ENCODE results near the gene AFF3.
"Not testable (repeated sequence)": the region's sequence is repeated elsewhere in the genome, so short reads cannot be mapped to it uniquely, and the experiment has no call there.

Gene AFF3

DNA sequence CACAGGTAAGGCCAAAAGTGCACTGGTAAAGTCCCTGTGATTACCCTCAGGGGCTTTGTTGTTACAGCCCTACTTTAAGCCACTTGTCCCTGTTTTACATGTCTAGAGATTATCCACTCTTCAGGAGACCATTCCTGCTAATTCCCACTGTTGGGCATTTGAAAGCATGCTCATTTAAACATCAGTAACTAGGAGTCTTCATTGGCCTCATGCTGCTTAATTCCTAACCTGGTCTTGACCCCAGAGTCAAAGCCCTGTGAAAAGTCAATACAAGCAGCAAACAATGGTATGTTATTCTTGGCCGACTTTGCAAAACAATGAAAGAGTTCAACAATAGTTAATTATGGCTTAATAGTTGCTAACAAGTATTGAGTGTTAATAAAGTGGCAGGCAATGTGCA is 23.2 kb downstream of the AFF3 start:
- Histone ChIP-seq H3K9me3 (no peaks in the 10 kb centered on the region), H3K27me3 (no peaks in the 10 kb centered on the region), H3K4me1 (no peaks in the 10 kb centered on the region), H3K4me3 (ENCODE audit: low read depth, low read length) (no peak overlapping the region), H3K36me3 (no peaks in the 10 kb centered on the region)
- TF ChIP-seq, protein P1, sequence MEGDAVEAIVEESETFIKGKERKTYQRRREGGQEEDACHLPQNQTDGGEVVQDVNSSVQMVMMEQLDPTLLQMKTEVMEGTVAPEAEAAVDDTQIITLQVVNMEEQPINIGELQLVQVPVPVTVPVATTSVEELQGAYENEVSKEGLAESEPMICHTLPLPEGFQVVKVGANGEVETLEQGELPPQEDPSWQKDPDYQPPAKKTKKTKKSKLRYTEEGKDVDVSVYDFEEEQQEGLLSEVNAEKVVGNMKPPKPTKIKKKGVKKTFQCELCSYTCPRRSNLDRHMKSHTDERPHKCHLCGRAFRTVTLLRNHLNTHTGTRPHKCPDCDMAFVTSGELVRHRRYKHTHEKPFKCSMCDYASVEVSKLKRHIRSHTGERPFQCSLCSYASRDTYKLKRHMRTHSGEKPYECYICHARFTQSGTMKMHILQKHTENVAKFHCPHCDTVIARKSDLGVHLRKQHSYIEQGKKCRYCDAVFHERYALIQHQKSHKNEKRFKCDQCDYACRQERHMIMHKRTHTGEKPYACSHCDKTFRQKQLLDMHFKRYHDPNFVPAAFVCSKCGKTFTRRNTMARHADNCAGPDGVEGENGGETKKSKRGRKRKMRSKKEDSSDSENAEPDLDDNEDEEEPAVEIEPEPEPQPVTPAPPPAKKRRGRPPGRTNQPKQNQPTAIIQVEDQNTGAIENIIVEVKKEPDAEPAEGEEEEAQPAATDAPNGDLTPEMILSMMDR (IDR thresholded peaks at IDR 0.05; ENCODE audit: low read depth, low read length): no peak
- no peak for DNase-seq

DNA sequence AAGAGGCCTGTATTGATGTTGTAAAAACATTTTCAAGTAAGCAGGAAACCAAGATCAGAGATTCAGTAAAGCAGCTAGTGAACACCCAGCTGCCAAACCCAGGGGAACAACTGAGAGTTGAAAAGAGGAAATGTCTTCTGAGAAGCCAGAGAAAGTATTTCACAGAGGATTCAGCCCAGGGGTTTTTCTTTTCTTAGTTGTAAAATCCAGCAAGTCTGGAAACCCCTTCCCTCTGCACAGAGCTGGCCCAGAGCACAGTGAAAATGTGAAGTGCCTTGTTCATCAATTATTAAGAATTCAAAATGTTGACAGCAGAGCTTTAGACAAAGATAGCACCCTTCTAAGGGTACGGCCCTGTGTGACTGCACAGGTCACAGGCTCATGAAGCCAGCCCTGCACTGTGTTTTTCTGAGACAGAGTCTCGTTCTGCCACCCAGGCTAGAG is 28.4 kb downstream of the AFF3 start:
- Histone ChIP-seq H3K4me3 (ENCODE audit: low read depth, low read length) (no peak overlapping the region), H3K27me3 (no peaks in the 10 kb centered on the region), H3K36me3 (no peaks in the 10 kb centered on the region), H3K9me3 (no peaks in the 10 kb centered on the region), H3K4me1 (no peaks in the 10 kb centered on the region)
- TF ChIP-seq, protein P1 (IDR thresholded peaks at IDR 0.05; ENCODE audit: low read depth, low read length): no peak
- DNase-seq: no peak

DNA sequence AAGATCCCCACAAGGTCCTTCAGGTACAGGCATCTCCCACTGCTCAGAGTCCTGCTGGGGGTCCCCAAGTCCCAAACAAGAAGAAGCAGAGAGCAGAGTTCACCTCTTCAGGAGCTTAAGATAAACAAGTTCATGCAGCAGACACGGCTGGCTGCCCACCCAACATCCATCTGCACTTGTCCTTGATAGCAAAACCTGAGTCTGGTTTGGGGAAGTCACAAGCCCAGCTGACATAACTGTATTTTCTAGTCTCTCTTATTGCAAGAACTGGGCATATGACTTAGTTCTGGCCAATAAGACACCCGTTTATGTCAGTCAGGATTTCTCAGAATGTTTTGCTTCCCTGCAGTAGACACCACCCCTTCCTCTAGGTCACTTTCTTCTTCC is 31.8 kb downstream of the AFF3 start:
- TF ChIP-seq, protein P1 (IDR thresholded peaks at IDR 0.05; ENCODE audit: low read depth, low read length): no peak
- Histone ChIP-seq H3K9me3 (no peaks in the 10 kb centered on the region), H3K4me3 (ENCODE audit: low read depth, low read length) (no peak overlapping the region), H3K36me3 (no peaks in the 10 kb centered on the region), H3K4me1 (no peaks in the 10 kb centered on the region; the same call in 1 of the 2 replicates), H3K27me3 (no peaks in the 10 kb centered on the region)
- no peak for DNase-seq

DNA sequence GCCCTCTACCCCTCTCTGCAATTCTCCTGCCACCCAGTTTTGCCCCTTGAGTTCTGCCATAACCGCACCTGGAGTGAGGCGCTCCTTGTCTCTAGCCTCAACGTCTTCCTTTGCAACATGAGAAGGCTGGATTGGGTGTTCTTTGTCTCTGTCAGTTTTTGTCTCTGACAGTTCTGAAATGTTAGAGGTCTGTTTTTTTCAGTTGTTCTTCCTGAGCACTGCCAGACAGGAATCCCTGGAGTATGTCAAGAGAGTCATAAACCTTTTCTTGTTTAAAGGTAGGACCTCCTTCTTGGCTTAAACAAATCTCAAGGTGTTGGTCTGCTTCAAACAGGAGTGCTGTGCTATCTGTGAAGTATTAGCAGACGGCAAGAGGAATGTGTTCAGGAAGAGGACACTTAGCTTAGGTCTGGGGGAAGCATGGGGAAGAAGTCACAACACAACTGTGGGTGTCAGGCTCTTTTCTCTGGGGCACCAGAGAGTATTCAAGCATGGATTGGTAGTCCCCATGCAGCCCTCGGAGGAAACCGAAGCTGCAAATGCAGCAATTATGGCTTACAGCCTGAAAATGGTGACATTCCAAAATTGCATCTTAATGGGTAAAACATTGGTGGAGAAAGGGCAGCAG is 32.3 kb downstream of the AFF3 start:
- H3K4me3 ChIP-seq (ENCODE audit: low read depth, low read length): no peak overlapping the region
- no peaks in the 10 kb centered on the region for H3K36me3 ChIP-seq
- no peaks in the 10 kb centered on the region; the same call in 1 of the 2 replicates for H3K4me1 ChIP-seq
- no peaks in the 10 kb centered on the region for H3K9me3 ChIP-seq
- H3K27me3 ChIP-seq: no peaks in the 10 kb centered on the region
- no peak for DNase-seq
- TF ChIP-seq, protein P1 (IDR thresholded peaks at IDR 0.05; ENCODE audit: low read depth, low read length): no peak

DNA sequence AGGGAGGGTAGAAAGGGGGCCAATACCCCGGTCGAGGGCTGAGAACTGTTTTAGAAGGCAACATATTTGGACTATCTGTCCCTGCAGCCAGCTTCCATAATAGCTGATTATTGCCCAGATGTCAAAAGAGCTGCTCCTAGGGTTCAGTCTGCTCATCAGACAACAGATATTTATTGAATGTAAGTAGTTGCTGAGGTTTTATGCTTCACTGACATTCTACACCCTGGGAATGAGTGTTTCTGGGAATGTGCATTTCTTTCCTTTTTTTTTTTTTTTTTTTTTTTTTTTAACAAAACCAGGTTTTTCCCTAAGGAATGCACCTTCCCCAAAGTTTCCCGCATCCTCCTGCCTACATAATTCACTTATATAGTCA is 33.8 kb downstream of the AFF3 start:
- not testable (repeated sequence) for H3K27me3 ChIP-seq; H3K9me3 ChIP-seq; H3K4me1 ChIP-seq; H3K36me3 ChIP-seq; H3K4me3 ChIP-seq (ENCODE audit: low read depth, low read length); DNase-seq

DNA sequence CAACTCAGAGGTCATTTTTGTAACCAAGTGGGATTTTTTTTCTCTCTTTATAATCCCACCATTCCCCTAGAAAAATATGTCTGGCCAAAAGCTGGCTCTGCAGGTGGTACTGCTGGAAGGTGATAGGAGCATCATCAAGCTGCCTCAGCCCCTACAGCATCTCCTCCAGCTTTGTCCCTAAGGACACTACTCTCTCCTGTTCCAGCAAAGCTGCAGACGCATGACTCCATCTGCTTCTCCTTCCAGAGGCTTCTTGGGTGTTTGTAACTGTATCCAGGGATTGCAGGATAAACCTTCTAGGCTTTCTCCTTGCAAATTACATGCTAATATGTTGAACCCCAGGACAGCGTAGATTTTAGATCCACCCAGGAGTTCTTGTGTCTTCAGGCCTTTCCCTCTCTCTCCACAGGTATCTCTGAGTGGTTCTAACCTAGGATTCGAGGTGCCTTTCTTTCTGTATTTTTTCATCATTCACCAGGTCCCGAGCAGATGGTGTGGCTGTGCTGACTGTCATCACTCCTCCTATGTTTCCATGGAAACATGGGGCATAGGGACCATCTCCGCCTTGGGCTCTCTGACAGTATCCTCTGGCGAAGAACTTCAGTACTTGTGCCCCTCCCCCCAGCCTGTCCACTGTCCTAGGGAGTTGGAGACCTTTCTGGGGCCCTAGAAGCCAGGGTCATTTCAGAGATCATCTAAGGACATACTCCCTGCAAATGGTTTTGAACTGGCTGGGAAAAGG is 34.3 kb downstream of the AFF3 start:
- H3K36me3 ChIP-seq: no peaks in the 10 kb centered on the region
- H3K9me3 ChIP-seq: no peaks in the 10 kb centered on the region
- H3K4me3 ChIP-seq (ENCODE audit: low read depth, low read length): no peak overlapping the region
- H3K4me1 ChIP-seq: no peaks in the 10 kb centered on the region; the same call in 1 of the 2 replicates
- no peaks in the 10 kb centered on the region for H3K27me3 ChIP-seq
- TF ChIP-seq, protein P1 (IDR thresholded peaks at IDR 0.05; ENCODE audit: low read depth, low read length): no peak
- no peak for DNase-seq
